Upper lobe of right lung (tissue), 1 donor: ENCODE data around the gene HLA-DOB. TPM values are rescaled to one million over a fixed set of nuclear protein-coding genes. Genes with fewer than 3 reads are reported as not detected.
"Not testable (repeated sequence)": the region's sequence is repeated elsewhere in the genome, so short reads cannot be mapped to it uniquely, and the experiment has no call there.

ENCODE experiments used
- ATAC-seq: fragments of 200-7000 bp; cut with Tn5 transposase; one replicate; pipeline ENCODE4 v1.9.1; 2020; ENCODE audit warnings: mild to moderate bottlenecking, moderate library complexity
- DNase-seq: peaks from one replicate; pipeline ENCODE4 v3.0.0-alpha.2; 2020
- H3K27ac ChIP-seq: fragments of 200-600 bp; one replicate; pipeline ENCODE4 v1.8.0; 2022
- H3K27me3 ChIP-seq: fragments of 200-600 bp; one replicate; pipeline ENCODE4 v1.8.0; 2022; ENCODE audit warnings: mild to moderate bottlenecking
- H3K36me3 ChIP-seq: fragments of 200-600 bp; one replicate; pipeline ENCODE4 v1.8.0; 2022
- H3K4me1 ChIP-seq: fragments of 200-600 bp; one replicate; pipeline ENCODE4 v1.8.0; 2022
- H3K4me3 ChIP-seq: fragments of 200-600 bp; one replicate; pipeline ENCODE4 v1.8.0; 2022; ENCODE audit warnings: mild to moderate bottlenecking
- H3K9me3 ChIP-seq: fragments of 200-600 bp; one replicate; pipeline ENCODE4 v1.8.0; 2022
- intact Hi-C: fragments of 100-400 bp; cut with DNase I; formaldehyde crosslinking; loops from one replicate; pipeline ENCODE4 v1.11.0; 2022
- total RNA-seq: library from RNA; stranded (reverse); fragmentation: NEBNext Ultra II Directional; extraction: Animal tissue kit (Norgen Biotek cat#: 25700); gene quantifications from one replicate; pipeline ENCODE4 v1.2.1, GENCODE V29; 2021
- TF ChIP-seq, protein P1 (sequence below): fragments of 200-600 bp; IDR thresholded peaks from one replicate; pipeline ENCODE4 v1.8.0; 2022; ENCODE audit warnings: antibody characterized with exemption
- donor health status: DM: no; HTN: yes; CAD: no; lungs with severe emphysema.

Gene HLA-DOB
- total RNA-seq, 1 donor from 2014 or later: 0.64 TPM

DNA sequence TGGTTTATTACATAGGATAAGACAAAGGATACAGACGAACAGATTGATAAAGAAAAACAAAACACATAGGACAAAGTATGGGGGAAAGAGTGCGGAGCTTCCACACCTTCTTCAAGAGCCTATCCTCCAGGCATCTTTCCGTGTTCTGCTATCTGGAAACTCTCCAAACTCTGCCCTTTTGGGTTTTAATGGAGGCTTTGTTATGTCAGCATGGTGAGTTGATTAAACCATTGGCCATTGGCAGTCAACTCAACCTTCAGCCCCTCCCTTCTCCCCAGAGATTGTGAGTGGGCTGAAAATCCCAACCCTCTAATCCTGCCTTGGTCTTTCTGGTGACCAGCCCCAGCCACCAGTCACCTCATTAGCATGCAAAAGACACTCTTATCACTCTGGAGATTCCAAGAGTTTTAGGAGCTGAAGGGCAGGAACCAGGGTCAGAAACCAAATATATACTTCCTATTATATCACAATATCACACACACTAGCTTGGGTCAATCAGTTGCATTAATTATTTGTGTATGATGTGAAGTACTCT is 23.8 kb downstream of the HLA-DOB start:
- Histone ChIP-seq H3K36me3 (no peaks in the 10 kb centered on the region), H3K27ac (no peak overlapping the region), H3K4me3 (no peak overlapping the region), H3K9me3 (no peaks in the 10 kb centered on the region), H3K27me3 (peaks cover 9% of the 10 kb centered on the region), H3K4me1 (no peaks in the 10 kb centered on the region)
- no peak for DNase-seq
- TF ChIP-seq, protein P1, sequence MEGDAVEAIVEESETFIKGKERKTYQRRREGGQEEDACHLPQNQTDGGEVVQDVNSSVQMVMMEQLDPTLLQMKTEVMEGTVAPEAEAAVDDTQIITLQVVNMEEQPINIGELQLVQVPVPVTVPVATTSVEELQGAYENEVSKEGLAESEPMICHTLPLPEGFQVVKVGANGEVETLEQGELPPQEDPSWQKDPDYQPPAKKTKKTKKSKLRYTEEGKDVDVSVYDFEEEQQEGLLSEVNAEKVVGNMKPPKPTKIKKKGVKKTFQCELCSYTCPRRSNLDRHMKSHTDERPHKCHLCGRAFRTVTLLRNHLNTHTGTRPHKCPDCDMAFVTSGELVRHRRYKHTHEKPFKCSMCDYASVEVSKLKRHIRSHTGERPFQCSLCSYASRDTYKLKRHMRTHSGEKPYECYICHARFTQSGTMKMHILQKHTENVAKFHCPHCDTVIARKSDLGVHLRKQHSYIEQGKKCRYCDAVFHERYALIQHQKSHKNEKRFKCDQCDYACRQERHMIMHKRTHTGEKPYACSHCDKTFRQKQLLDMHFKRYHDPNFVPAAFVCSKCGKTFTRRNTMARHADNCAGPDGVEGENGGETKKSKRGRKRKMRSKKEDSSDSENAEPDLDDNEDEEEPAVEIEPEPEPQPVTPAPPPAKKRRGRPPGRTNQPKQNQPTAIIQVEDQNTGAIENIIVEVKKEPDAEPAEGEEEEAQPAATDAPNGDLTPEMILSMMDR: no peak
- ATAC-seq: no peak
- intact Hi-C loops: no loop called here

DNA sequence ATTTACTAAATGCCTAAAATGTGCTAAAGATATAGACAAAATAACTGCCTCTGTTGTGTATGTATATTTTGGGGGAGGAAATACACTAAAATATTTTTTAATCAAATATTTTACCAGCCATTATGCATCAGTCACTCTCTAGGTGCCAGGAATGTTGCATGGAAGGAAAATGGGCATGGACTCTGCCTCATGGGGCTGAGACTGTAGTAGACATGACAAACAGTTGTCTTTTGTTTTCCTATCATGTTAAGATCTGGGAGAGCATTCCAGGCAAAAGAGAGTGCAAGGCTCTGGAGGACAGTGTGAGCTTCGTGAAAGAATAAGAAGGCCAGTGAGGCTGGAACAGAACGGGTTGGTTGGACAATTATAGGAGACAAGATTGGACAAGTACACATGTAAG is 26.5 kb downstream of the HLA-DOB start:
- H3K9me3 ChIP-seq: no peaks in the 10 kb centered on the region
- TF ChIP-seq, protein P1: no peak
- ATAC-seq: no peak
- H3K27me3 ChIP-seq: peaks cover 9% of the 10 kb centered on the region
- H3K27ac ChIP-seq: no peak overlapping the region
- no peaks in the 10 kb centered on the region for H3K4me1 ChIP-seq
- no peaks in the 10 kb centered on the region for H3K36me3 ChIP-seq
- no peak for DNase-seq
- intact Hi-C loops: no loop called here
- H3K4me3 ChIP-seq: no peak overlapping the region

DNA sequence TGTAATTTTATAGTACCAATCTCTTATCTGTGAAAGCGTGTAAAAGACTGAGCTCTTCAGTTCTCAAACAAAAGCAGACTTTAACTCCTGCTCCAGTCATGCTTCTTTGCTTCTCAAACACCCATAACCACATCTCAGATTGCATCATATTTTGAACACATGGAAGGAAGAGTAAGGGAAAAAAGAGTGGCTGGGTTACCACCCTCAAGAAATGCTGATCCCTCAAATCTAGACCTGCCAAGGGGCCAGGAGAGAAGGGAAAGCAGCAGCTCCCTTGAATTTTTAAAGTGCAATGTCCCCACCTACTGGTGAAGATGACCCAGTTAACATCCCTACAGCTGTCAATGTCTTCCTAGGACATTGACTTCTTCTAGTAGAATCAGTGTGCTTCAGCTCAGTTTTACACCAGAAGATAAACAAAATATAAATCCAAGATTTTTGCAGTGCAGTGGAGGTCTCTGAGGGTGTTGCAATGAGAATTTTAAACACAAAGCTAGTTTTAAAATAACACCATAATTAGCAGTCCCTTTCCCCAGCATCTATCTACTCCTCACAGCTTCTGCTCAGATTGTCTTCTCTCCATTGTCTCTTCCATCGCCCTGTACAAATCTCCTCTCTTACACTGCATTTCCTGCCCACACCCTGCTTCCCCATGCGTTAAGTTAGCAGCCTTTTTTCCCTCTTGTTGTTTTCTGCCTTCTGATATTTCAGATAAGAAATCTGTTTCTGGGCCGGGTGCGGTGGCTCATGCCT is 30.8 kb downstream of the HLA-DOB start:
- TF ChIP-seq, protein P1: peak; percentile 68
- intact Hi-C loops: no loop called here
- H3K4me1 ChIP-seq: no peaks in the 10 kb centered on the region
- no peak overlapping the region for H3K4me3 ChIP-seq
- no peaks in the 10 kb centered on the region for H3K36me3 ChIP-seq
- peak; percentile 100 for ATAC-seq
- H3K27me3 ChIP-seq: no peaks in the 10 kb centered on the region
- DNase-seq: no peak
- H3K27ac ChIP-seq: no peak overlapping the region
- no peaks in the 10 kb centered on the region for H3K9me3 ChIP-seq

- H3K36me3 ChIP-seq, H3K4me1 ChIP-seq, intact Hi-C loops, DNase-seq, H3K4me3 ChIP-seq, ATAC-seq, H3K27me3 ChIP-seq, H3K9me3 ChIP-seq, H3K27ac ChIP-seq: not testable (repeated sequence)
Observed at GRCh38 chr6:32782923-32783322, 33.9 kb downstream of the HLA-DOB start.

- no peak for ATAC-seq
- TF ChIP-seq, protein P1: no peak
- Histone ChIP-seq H3K4me3 (no peak overlapping the region), H3K9me3 (no peaks in the 10 kb centered on the region), H3K4me1 (no peaks in the 10 kb centered on the region), H3K36me3 (no peaks in the 10 kb centered on the region), H3K27ac (no peak overlapping the region), H3K27me3 (no peaks in the 10 kb centered on the region)
- intact Hi-C loops: no loop called here
- no peak for DNase-seq
Observed at GRCh38 chr6:32779036-32779435, 37.8 kb downstream of the HLA-DOB start.

- DNase-seq (no peak), ATAC-seq (no peak)
- Histone ChIP-seq H3K27me3 (no peaks in the 10 kb centered on the region), H3K4me1 (no peaks in the 10 kb centered on the region), H3K27ac (no peak overlapping the region), H3K4me3 (no peak overlapping the region), H3K36me3 (no peaks in the 10 kb centered on the region), H3K9me3 (no peaks in the 10 kb centered on the region)
- TF ChIP-seq, protein P1: no peak
- intact Hi-C loops: no loop called here
Observed at GRCh38 chr6:32775071-32775470, 41.7 kb downstream of the HLA-DOB start.
